Measurements from ENCODE around the gene FOXJ2. TPM values are rescaled to one million over a fixed set of nuclear protein-coding genes. Genes with fewer than 3 reads are reported as not detected.
A peak's percentile ranks its signal among the peaks of the same experiment; 100 is the strongest.
"Not testable (repeated sequence)": the region's sequence is repeated elsewhere in the genome, so short reads cannot be mapped to it uniquely, and the experiment has no call there.

FOXJ2 gene
- total and polyA plus RNA-seq, 3 donors from 2014 or later = 13.5 to 29.1 (median 25.3) TPM

DNA sequence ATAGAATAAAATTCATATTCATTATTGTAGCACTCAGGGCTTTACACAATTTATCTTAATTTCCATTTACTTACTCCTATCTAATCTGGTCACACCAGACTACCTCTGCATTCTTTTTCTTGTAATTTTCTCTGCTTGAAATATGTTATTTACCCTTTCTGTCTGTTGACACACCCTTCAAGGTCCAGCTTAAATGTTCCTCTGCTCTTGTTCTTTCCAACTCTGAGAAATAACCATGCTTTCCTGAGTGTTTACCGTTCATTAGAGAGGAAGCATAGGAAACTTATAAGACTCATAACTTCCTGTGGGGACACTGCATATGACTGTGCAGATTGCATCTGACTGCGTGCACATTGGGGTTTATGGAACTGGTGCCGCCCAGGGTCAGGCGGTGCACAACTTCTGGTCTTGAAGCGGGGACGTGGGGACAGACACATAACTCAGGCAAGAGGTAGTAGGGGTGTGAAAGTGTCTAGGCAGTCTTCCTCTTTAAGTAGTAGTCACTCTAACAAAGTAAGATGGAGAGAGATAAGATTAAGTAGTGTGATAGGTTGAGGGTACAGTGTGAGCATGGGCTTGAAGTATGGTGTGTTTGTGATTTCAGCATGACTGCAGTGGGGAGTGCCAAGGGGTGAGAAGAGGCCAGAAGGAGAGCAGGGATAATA, 42.6 kb upstream of the FOXJ2 start:
- no peak overlapping the region for H3K4me3 ChIP-seq
- no peaks in the 10 kb centered on the region for H3K9me3 ChIP-seq
- H3K27ac ChIP-seq = no peak overlapping the region
- 74 to 78% methylated on average over 6 of the region's 6 CpGs for WGBS, 2 donors
- TF ChIP-seq POLR2A (IDR thresholded peaks at IDR 0.05) = no peak
- DNase-seq = peak; percentile 47
- intact Hi-C loops (cut with DNase I; ENCODE audit: low total_unique reads) = loop anchor here (10.0 kb wide), 2 partner anchors 55 to 135 kb away; partner anchors contain the start of gene SLC2A3
- H3K4me1 ChIP-seq = no peaks in the 10 kb centered on the region
- H3K36me3 ChIP-seq (ENCODE audit: low read depth, missing control alignments) = no peaks in the 10 kb centered on the region
- H3K27me3 ChIP-seq = no peaks in the 10 kb centered on the region

- WGBS, 2 donors = 44 to 86% methylated on average over 1 of the region's 1 CpG
- intact Hi-C loops (cut with DNase I; ENCODE audit: low total_unique reads) = loop anchor here (10.0 kb wide), 2 partner anchors 57 to 137 kb away; partner anchors contain the start of gene SLC2A3
- no peaks in the 10 kb centered on the region for H3K4me1 ChIP-seq
- DNase-seq = no peak
- no peaks in the 10 kb centered on the region for H3K9me3 ChIP-seq
- H3K27me3 ChIP-seq = no peaks in the 10 kb centered on the region
- H3K36me3 ChIP-seq (ENCODE audit: low read depth, missing control alignments) = no peaks in the 10 kb centered on the region
- H3K27ac ChIP-seq = no peak overlapping the region
- H3K4me3 ChIP-seq = no peak overlapping the region
- no peak for TF ChIP-seq POLR2A (IDR thresholded peaks at IDR 0.05)
- TF ChIP-seq, protein P1, sequence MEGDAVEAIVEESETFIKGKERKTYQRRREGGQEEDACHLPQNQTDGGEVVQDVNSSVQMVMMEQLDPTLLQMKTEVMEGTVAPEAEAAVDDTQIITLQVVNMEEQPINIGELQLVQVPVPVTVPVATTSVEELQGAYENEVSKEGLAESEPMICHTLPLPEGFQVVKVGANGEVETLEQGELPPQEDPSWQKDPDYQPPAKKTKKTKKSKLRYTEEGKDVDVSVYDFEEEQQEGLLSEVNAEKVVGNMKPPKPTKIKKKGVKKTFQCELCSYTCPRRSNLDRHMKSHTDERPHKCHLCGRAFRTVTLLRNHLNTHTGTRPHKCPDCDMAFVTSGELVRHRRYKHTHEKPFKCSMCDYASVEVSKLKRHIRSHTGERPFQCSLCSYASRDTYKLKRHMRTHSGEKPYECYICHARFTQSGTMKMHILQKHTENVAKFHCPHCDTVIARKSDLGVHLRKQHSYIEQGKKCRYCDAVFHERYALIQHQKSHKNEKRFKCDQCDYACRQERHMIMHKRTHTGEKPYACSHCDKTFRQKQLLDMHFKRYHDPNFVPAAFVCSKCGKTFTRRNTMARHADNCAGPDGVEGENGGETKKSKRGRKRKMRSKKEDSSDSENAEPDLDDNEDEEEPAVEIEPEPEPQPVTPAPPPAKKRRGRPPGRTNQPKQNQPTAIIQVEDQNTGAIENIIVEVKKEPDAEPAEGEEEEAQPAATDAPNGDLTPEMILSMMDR (IDR thresholded peaks at IDR 0.05) = no peak
Measured at GRCh38 chr12:7991535-7991934, 41.0 kb upstream of the FOXJ2 start.

DNA sequence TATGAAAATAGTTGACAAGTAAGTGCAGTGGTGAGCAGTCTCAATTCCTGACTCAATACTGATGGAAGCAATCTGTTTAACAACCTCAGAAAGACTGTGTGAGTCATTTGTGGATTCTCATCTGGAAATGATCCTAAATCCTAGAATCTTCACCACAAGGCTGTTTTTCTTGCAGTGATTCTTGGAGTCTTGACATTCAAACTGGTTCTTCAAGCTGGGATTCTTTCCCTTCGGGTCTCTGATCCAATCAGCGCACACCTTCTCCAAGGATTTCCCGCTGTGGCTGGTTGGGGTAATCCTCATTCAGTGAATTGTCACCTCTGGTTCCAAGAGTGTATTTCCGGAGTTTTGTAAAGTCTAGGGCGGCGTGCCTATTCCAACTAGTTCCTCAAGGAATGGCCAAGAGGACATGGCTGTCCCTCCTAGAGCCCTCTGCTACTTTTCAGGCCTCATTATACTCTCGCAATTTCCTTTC, 37.7 kb upstream of the FOXJ2 start:
- intact Hi-C loops (cut with DNase I; ENCODE audit: low total_unique reads) = loop anchor here (10.0 kb wide), 2 partner anchors 60 to 140 kb away; partner anchors contain the start of gene SLC2A3
- H3K9me3 ChIP-seq = no peaks in the 10 kb centered on the region
- TF ChIP-seq POLR2A (IDR thresholded peaks at IDR 0.05) = no peak
- TF ChIP-seq, protein P1 (IDR thresholded peaks at IDR 0.05) = no peak
- H3K4me3 ChIP-seq = no peak overlapping the region
- DNase-seq = no peak
- H3K36me3 ChIP-seq (ENCODE audit: low read depth, missing control alignments) = no peaks in the 10 kb centered on the region
- WGBS, 2 donors = 75 to 78% methylated on average over 7 of the region's 7 CpGs
- no peaks in the 10 kb centered on the region for H3K27me3 ChIP-seq
- no peak overlapping the region for H3K27ac ChIP-seq
- H3K4me1 ChIP-seq = no peaks in the 10 kb centered on the region

DNA sequence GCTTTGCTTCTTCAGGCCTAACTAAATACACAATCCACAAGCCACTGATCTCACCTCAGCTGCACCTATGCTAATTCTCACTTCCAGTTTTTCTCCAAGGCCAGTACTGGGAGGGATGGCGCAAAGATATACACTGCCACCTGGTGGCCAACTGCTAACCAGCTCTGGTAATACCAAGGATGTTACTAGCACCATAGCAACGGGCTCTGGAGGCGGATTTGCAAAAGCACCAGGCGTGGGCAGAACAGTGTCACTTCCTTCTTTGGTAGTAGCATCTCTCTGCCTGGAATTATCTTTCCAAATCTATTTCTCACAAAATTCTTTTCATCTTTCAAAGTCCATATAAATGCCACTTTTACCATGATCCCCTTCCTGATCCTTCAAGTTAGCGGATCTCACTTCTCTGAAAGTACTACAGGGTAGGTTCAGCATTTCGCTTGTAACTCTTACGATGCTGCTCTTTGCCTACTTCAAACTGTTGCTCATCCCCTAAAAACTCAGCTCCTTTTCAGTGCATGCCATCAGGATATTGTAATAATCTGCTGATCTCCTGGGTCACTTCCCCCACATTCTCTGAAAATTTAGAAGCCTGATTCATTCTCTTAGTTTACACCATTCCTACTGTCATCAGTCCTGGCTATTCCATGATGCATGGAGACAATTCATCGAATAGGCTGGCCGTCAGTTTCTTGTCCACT, 37.1 kb upstream of the FOXJ2 start:
- H3K4me1 ChIP-seq = no peaks in the 10 kb centered on the region
- 45 to 53% methylated on average over 9 of the region's 9 CpGs for WGBS, 2 donors
- DNase-seq = peak; percentile 89
- H3K9me3 ChIP-seq = no peaks in the 10 kb centered on the region
- no peak for TF ChIP-seq POLR2A (IDR thresholded peaks at IDR 0.05)
- TF ChIP-seq, protein P1 (IDR thresholded peaks at IDR 0.05) = peak; percentile 85 to 90 (median 86)
- H3K27ac ChIP-seq = no peak overlapping the region
- H3K4me3 ChIP-seq = no peak overlapping the region
- no peaks in the 10 kb centered on the region for H3K27me3 ChIP-seq
- intact Hi-C loops (cut with DNase I; ENCODE audit: low total_unique reads) = loop anchor here (10.0 kb wide), 2 partner anchors 61 to 141 kb away; partner anchors contain the start of gene SLC2A3
- H3K36me3 ChIP-seq (ENCODE audit: low read depth, missing control alignments) = no peaks in the 10 kb centered on the region

- WGBS, 2 donors = 88 to 90% methylated on average over 3 of the region's 3 CpGs
Measured at GRCh38 chr12:8000827-8001226, 31.7 kb upstream of the FOXJ2 start.

GRCh38 chr12:8001496-8001895, 31.0 kb upstream of the FOXJ2 start:
- H3K27me3 ChIP-seq; H3K27ac ChIP-seq; H3K4me3 ChIP-seq; H3K4me1 ChIP-seq; intact Hi-C loops (cut with DNase I; ENCODE audit: low total_unique reads); DNase-seq; H3K9me3 ChIP-seq; H3K36me3 ChIP-seq (ENCODE audit: low read depth, missing control alignments): not testable (repeated sequence)
- 97 to 98% methylated on average over 4 of the region's 4 CpGs for whole genome bisulfite sequencing, 2 donors

More at GRCh38 chr12:8000827-8001226, 31.7 kb upstream of the FOXJ2 start:
- H3K4me1 ChIP-seq; H3K27ac ChIP-seq; H3K9me3 ChIP-seq; DNase-seq; H3K27me3 ChIP-seq; H3K36me3 ChIP-seq (ENCODE audit: low read depth, missing control alignments); H3K4me3 ChIP-seq; intact Hi-C loops (cut with DNase I; ENCODE audit: low total_unique reads): not testable (repeated sequence)

DNA sequence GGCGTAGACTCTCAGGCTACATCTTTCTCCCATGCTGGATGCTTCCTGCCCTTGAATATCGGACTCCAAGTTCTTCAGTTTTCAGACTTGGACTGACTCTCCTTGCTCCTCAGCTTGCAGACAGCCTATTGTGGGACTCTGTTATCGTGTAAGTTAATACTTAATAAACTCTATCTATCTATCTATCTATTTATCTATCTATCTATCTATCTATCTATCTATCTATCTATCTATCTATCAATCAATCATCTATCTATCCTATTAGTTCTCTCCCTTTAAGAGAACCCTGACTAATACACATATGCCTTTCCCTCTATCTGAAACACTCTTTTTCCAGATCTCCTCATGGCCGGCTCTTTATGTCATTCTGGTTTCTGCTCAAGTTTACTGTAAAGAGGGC, 27.6 kb upstream of the FOXJ2 start:
- DNase-seq; H3K4me3 ChIP-seq; H3K4me1 ChIP-seq; H3K27ac ChIP-seq; H3K36me3 ChIP-seq (ENCODE audit: low read depth, missing control alignments); intact Hi-C loops (cut with DNase I; ENCODE audit: low total_unique reads); H3K9me3 ChIP-seq; H3K27me3 ChIP-seq: not testable (repeated sequence)
- WGBS, 2 donors = 87 to 90% methylated on average over 4 of the region's 4 CpGs
